Measurements from ENCODE around the gene RASAL3. TPM values are rescaled to one million over a fixed set of nuclear protein-coding genes. Genes with fewer than 3 reads are reported as not detected.

Gene RASAL3
- total and polyA plus RNA-seq, 7 donors = 0.60 to 20.3 (median 1.5) TPM

DNA sequence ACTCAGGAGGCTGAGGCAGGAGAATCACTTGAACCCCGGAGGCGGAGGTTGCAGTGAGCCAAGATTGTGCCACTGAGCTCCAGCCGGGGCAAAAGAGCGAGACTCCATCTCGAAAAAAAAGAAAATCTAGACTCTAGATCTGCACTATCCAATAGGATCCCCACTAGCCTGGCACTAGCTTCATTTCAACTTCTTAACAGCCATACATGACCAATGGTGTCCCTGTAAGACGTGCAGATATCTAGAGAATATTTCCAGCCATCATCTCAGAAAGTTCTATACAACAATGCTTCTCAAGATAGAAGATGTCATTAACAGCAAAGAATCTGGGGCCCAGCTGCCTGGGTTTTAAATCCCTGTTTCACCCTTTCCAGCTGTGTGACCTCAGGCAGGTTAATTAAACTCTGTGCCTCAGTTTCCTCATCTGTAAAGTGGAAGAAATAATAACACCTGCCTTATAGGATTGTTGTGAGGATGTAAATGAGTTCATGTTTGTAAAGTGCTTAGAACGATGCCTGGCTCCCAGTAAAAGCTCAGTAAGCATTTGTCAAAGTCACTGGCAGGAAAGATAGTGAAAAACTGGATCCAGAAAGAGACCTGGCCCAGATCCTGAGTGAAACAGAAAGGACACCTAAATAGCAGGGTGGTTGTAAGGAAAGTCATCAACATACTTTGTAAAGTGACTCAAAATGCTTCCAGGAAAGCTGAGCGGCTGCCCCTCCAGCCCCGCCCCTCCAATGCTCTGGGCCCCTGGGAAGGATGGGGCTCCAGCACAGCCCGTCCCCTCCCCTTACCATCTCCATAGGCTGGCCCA lies 28.1 kb downstream of the RASAL3 start:
- H3K4me1 ChIP-seq = peaks cover 0 to 32% (median 28%) of the 10 kb centered on the region in 4 donors
- intact Hi-C loops (cut with DNase I) = no loop called here

GRCh38 chr19:15433519-15434069 lies 30.8 kb downstream of the RASAL3 start:
- Histone ChIP-seq H3K36me3 (peaks cover 0 to 17% (median 0%) of the 10 kb centered on the region in 4 donors), H3K27ac (peak overlapping the region; percentile 84 to 95 (median 88)), H3K4me3 (peak overlapping the region; percentile 58 to 99 (median 92)), H3K9me3 (no peaks in the 10 kb centered on the region), H3K27me3 (no peaks in the 10 kb centered on the region), H3K4me1 (peaks cover 0 to 58% (median 47%) of the 10 kb centered on the region in 4 donors)
- TF ChIP-seq POLR2AphosphoS5 (IDR thresholded peaks at IDR 0.05) = no peak
- DNase-seq = no peak
- WGBS, 2 donors = 59 to 67% methylated on average over 8 of the region's 8 CpGs
- intact Hi-C loops (cut with DNase I) = loop anchor here (2.0 to 5.0 kb wide), 3 partner anchors 15 to 166 kb away; partner anchors contain the start of genes AKAP8 and WIZ

More for the DNA sequence above, 28.1 kb downstream of the RASAL3 start:
- TF ChIP-seq EP300 (IDR thresholded peaks at IDR 0.05) (no peak), POLR2A (IDR thresholded peaks at IDR 0.05) (no peak), POLR2AphosphoS5 (IDR thresholded peaks at IDR 0.05) (no peak), CTCF (IDR thresholded peaks at IDR 0.05) (no peak)
- Histone ChIP-seq H3K27me3 (no peaks in the 10 kb centered on the region), H3K4me3 (no peak overlapping the region), H3K27ac (peak overlapping the region in 2 of 4 donors; percentile 51 to 53), H3K36me3 (peaks cover 0 to 8% (median 0%) of the 10 kb centered on the region in 4 donors), H3K9me3 (no peaks in the 10 kb centered on the region)
- DNase-seq = no peak
- 86 to 89% methylated on average over 10 of the region's 10 CpGs for WGBS, 2 donors

GRCh38 chr19:15432629-15433518 lies 31.5 kb downstream of the RASAL3 start:
- WGBS, 2 donors = 0 to 1% methylated on average over 75 of the region's 75 CpGs
- TF ChIP-seq CTCF (IDR thresholded peaks at IDR 0.05) = no peak
- no peak for TF ChIP-seq EP300 (IDR thresholded peaks at IDR 0.05)
- TF ChIP-seq POLR2A (IDR thresholded peaks at IDR 0.05) = no peak
- peak in 3 of 4 donors; percentile 59 to 66 (median 61) for TF ChIP-seq POLR2AphosphoS5 (IDR thresholded peaks at IDR 0.05)
- Histone ChIP-seq H3K4me3 (peak overlapping the region; percentile 58 to 99 (median 92)), H3K36me3 (peaks cover 1 to 24% (median 3%) of the 10 kb centered on the region in 4 donors), H3K9me3 (no peaks in the 10 kb centered on the region), H3K27me3 (no peaks in the 10 kb centered on the region), H3K4me1 (peaks cover 0 to 52% (median 42%) of the 10 kb centered on the region in 4 donors), H3K27ac (peak overlapping the region; percentile 84 to 95 (median 88))
- DNase-seq = peak; percentile 93
- intact Hi-C loops (cut with DNase I) = loop anchor here (1.0 to 5.0 kb wide), 4 partner anchors 14 to 166 kb away; partner anchors contain the start of genes AKAP8 and WIZ

DNA sequence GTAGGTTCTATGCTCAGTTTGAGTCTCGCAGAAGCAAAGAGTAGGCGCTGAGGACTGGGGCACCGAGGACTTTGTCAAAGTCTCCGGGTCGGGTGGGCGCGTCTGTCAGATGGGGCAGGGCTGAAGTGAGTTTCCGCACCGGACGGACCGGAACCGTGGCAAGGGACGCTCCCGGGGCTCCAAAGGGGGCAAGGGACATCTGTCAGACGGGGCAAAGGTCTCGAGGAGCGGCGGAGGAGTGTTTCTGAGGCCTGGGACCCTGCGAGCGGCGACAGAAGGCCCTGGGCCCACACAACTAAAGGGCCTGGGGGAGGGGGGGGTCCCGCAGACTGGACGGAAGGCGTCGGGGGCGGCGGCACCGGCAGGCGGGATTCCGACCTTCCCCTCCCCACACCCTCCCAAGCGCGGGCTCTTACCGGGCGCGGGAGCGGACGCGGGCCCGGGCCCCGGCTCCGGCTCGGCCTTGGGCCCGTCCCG lies 32.3 kb downstream of the RASAL3 start:
- H3K27me3 ChIP-seq = no peaks in the 10 kb centered on the region
- peaks cover 6 to 33% (median 10%) of the 10 kb centered on the region in 4 donors for H3K36me3 ChIP-seq
- WGBS, 2 donors = 0 to 1% methylated on average over 44 of the region's 44 CpGs
- peak overlapping the region; percentile 79 to 99 (median 92) for H3K4me3 ChIP-seq
- peak overlapping the region; percentile 42 to 76 (median 74) for H3K27ac ChIP-seq
- H3K9me3 ChIP-seq = no peaks in the 10 kb centered on the region
- TF ChIP-seq POLR2A (IDR thresholded peaks at IDR 0.05) = no peak
- TF ChIP-seq EP300 (IDR thresholded peaks at IDR 0.05) = no peak
- TF ChIP-seq CTCF (IDR thresholded peaks at IDR 0.05) = no peak
- TF ChIP-seq POLR2AphosphoS5 (IDR thresholded peaks at IDR 0.05) = no peak
- DNase-seq = peak; percentile 67
- intact Hi-C loops (cut with DNase I) = loop anchor here (1.0 to 5.0 kb wide), 4 partner anchors 13 to 165 kb away; partner anchors contain the start of genes AKAP8 and WIZ
- H3K4me1 ChIP-seq = peaks cover 0 to 46% (median 35%) of the 10 kb centered on the region in 4 donors
